HG02884 (cell line): Measurements from ENCODE around the gene UBAP1L.
"Not testable (repeated sequence)": the region's sequence is repeated elsewhere in the genome, so short reads cannot be mapped to it uniquely, and the experiment has no call there.

Experiments
- ATAC-seq: cut with Tn5 transposase; IDR thresholded peaks from one replicate; pipeline ENCODE4 v1.9.1; 2021; ENCODE audit warnings: mild to moderate bottlenecking, moderate library complexity; ENCODE audit not compliant: unreplicated experiment

Gene UBAP1L

GRCh38 chr15:65100442-65100841 is 14.6 kb downstream of the UBAP1L start:
- no peak for ATAC-seq

- ATAC-seq = not testable (repeated sequence)
These were observed 15.2 kb downstream of the UBAP1L start for GRCh38 chr15:65099801-65100200.

GRCh38 chr15:65099336-65099735 is 15.7 kb downstream of the UBAP1L start:
- no peak for ATAC-seq

GRCh38 chr15:65097651-65098263 is 17.2 kb downstream of the UBAP1L start:
- ATAC-seq = no peak

GRCh38 chr15:65096481-65097385 is 18.3 kb downstream of the UBAP1L start:
- no peak for ATAC-seq

- no peak for ATAC-seq
These were observed 19.3 kb downstream of the UBAP1L start for GRCh38 chr15:65095747-65096104.

- ATAC-seq = no peak
These were observed 19.8 kb downstream of the UBAP1L start for GRCh38 chr15:65095011-65095746.

- no peak for ATAC-seq
These were observed 20.6 kb downstream of the UBAP1L start for GRCh38 chr15:65094294-65094995.

- not testable (repeated sequence) for ATAC-seq
These were observed 21.2 kb downstream of the UBAP1L start for GRCh38 chr15:65093793-65094170.

- ATAC-seq = no peak
These were observed 21.8 kb downstream of the UBAP1L start for GRCh38 chr15:65092911-65093792.

GRCh38 chr15:65091946-65092770 is 22.8 kb downstream of the UBAP1L start:
- ATAC-seq = no peak

- ATAC-seq = no peak
These were observed 25.7 kb downstream of the UBAP1L start for GRCh38 chr15:65089206-65089824.

- ATAC-seq = no peak
These were observed 26.4 kb downstream of the UBAP1L start for GRCh38 chr15:65088643-65089021.

GRCh38 chr15:65087873-65088642 is 26.9 kb downstream of the UBAP1L start:
- ATAC-seq = no peak

GRCh38 chr15:65087411-65087810 is 27.6 kb downstream of the UBAP1L start:
- ATAC-seq = no peak

GRCh38 chr15:65086680-65087111 is 28.3 kb downstream of the UBAP1L start:
- no peak for ATAC-seq

- ATAC-seq = no peak
These were observed 28.9 kb downstream of the UBAP1L start for GRCh38 chr15:65085990-65086679.
